Left lobe of liver (tissue), 2 donors: ENCODE data around the gene IRF2BP2. TPM values are rescaled to one million over a fixed set of nuclear protein-coding genes. Genes with fewer than 3 reads are reported as not detected.
"Not testable (repeated sequence)": the region's sequence is repeated elsewhere in the genome, so short reads cannot be mapped to it uniquely, and the experiment has no call there.

Experiments
- ATAC-seq: fragments of 200-7000 bp; cut with Tn5 transposase; one replicate; pipeline ENCODE4 v1.9.1; 2020; ENCODE audit warnings: mild to moderate bottlenecking, moderate library complexity
- DNase-seq: peaks from one replicate; pipeline ENCODE4 v3.0.0-alpha.2; 2020; ENCODE audit warnings: low spot score
- total RNA-seq: library from RNA; stranded (reverse); gene quantifications from one replicate; pipeline ENCODE4 v1.2.1, GENCODE V29; 2021
- donor health status: DM: no; HTN: no; CAD: no; lungs with moderate emphysema.
- donor health status: DM: no; HTN: yes; CAD: no.

The IRF2BP2 gene
- total RNA-seq, 1 donor from 2014 or later = 48.7 TPM

DNA sequence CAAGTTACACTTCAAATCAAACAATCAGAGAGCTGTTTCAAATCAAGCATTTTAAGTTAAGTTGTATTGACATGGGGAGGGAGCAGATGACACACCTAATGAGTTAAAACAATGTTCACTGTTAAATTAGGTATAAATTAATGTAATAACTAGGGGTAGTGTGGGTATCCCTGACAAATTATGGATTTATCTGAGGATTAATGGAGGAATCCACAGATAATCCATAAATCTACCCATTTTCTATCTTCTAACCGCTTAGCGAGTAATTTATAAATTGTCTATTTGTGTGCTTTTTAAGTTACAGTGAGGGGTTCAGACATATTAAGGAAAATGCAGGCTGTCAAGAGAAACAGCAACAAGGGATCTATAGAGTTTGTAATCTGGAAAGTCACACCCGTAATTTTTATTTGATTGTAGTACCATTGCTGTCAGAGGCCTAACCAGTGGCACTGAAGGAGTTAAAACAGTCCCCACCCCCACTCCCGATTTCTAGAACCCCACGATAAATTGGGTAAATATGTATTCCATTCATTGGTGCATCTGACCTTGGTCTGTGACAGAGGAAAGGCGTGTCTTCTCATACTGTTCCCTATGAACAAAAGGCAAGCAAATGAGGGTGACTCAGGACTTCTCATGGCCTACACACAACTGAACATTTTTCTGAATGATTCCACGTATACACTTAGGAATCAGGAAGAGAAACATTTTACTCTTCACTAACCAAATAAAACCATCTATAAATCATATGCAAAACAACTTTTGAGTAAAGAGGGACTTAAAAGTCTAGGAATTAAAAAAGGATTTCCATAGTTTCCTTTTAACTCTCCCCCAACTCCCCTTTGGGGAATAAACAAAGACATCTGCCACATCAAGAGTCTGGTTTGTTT, 7.4 kb downstream of the IRF2BP2 start:
- DNase-seq (no peak), ATAC-seq (no peak)

DNA sequence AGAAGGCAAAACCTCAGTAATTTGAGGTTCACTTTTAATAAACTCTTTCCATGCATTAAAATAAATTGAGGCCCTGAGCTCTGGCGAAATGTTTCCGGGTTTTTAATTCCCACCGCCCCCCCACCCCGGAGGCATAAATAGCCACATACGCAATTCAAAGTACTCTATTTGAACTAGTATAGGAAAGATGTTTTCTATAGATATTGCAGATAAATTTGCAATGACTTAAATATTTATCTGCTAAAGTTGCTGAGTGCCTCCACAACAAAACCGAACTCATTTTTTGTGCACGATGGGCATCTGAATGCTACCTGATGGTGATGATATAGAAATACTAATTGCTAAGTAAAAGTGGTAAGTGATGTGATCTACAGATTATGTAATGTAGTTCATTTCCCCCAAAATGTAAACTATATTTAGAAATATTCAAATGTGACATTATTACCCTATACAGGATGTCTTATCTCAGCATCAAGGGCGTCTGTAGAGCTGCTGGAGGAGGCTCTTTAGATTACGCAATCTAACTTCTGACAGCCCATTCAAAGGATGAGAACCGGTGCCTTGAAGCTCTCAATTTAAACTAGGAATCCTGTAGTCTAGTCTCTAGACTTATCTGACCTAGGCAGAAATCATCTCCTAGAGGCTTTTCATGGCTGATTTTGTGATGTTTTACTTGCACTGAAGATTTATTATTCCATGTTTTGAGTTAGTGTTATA, 8.5 kb downstream of the IRF2BP2 start:
- DNase-seq (no peak), ATAC-seq (no peak)

DNA sequence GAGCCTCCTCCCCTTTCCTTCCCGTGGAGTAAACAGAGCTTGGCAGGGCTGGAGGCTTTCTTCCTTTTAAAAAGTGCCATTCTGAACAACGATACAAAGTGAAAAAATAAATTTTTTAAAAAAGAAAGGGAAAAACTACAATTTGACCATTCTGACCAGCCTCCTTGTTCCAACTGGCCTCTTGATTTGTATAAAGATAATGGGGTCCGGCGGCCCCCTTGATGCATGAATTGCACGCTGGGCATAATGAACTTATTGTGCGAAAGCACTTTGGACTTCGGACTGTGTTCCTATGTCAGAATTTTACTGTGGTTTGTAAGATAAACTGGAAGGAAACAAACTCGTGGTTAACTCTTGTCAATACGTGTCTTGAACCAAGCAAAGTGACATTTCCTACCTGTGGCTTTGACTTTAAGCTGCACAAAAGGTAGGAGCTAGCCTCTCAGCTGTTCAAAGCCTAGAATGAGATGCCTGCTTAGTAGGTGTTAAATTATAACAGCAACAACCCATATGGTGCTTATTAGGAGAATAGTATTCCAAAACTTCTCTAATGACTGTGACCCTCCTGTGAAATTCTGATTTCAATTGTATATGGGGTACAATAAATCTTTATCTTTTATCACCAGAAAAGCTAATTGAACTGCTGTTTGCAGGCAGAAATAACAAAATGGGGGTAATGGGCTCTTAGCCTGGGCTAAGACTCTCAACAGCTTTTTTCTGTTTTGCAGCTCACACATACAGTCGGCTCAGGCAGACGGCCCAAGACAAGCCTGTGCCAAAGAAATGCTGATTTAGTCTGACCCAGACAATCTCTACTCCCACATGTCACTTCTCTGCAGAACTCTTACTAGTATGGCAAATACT, 9.3 kb downstream of the IRF2BP2 start:
- DNase-seq = peak; percentile 69
- peak; percentile 12 for ATAC-seq

DNA sequence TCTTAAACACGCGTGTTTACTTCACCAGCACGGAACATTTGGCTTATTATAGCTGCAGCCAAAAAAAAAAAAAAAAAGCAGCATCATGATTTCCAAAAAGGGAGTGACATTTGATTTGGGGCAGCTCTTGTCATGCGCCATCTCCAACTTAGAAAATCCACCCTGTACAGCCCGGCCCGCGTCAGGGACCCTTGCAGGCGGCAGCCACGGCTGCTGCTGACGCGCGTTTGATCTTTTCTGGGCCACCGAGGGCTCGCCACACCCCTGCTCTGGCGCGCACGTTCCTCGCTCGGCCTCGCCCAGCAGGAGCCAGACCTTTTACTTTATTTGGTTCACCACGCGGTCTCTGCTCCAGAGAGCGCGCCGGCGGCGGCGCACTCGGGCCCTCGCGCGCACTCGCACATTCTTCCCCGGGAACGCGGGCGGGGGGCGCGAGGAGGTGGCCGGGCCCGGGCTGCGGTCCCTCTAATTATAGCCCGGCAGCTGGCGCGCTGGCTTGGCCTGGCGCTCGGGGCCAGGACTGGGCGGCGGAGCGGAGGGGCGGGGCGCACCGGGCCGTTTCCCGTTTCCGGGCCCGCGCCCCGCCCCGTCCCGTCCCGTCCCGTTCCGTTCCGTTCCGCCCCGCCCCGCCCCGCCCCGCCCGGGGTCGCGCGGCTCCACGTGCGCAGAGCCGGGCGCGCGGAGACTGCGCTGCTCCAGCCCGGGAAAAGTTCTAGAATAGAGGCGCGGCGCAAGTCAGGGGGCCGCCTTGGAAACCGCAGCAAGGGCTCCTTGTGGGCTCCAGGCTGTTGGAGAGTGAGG, 10.2 kb downstream of the IRF2BP2 start:
- DNase-seq (peak; percentile 91), ATAC-seq (peak; percentile 86)

DNA sequence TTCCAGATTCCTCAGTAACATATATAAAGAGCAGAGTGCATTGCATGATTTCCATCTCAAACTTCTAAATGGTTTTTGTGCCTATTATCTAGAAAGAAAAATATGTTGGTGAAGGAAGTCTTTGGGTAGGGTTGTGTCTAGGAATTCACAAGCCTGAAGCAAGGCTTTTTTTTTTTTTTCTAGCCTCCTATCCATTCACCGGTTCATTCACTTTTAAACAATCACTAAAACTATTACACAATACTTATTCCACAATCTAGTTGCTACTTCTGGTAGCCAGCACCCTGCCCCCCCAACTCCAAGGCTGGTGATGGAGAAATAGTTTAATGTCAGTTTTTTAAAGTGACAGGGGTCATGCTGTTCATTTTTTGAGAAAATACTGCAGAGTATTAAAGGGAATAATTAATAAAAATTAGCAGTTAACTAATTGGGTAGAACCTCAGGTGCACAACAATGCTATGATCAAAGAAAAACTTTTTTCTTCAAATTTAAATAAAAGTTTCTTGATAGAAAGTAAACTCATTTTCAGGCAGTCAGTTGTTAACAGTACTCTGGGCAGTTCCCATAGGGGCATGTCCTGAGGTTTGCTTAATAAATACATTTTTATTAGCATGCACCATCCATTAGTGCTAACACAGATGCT, 10.9 kb downstream of the IRF2BP2 start:
- no peak for DNase-seq
- ATAC-seq = no peak

DNA sequence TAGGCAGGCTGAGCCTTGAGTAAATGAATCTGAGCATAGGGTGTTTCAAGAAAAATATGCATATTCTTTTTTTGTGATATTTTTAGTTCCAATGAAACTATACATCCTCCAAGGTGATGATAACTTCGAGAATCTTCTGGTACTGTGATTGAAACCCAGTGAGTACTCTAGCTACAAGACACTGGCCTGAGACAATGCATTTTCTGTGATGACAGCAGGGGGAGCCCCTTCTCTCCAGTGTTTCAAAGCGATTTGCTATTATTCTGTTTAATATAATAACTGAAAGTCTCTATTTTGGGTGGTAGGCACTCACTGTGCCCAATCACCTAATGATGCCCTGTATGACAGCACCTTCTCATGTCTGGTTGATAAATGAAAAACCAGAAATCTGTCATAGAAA, 12.1 kb downstream of the IRF2BP2 start:
- DNase-seq (no peak), ATAC-seq (peak; percentile 29)

DNA sequence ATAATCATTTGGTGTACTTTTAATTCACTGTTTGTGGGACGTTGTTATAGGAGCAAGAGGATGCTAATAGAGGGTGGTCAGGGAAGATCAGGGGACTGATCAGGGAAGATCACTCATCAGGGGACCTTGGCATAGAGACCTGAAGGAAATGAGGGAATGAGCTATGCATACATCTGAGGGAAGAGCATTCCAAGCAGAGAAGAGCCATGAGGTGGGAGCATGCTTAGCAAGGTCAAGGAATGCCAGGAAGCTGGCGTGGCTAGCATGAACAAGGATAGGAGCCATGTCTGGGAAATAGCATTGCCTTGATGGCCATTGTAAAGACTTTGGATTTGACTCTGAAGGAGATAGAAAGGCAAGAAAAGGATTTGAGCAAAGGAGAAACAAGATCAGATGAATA, 14.1 kb downstream of the IRF2BP2 start:
- DNase-seq (no peak), ATAC-seq (no peak)

DNA sequence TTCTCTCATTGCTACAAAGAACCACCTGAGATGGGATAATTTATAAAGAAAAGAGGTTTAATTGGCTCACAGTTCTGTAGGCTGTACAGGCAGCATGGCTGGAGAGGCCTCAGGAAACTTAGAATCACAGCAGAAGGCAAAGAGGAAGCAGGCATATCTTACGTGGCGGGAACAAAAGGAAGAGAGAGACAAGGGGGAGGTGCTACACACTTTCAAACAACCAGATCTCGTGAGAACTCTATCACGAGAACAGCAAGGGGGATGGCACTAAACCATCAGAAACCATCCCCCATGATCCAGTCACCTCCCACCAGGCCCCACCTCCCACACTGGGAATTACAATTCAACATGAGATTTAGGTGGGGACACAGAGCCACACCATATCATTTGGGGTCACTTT, 15.4 kb downstream of the IRF2BP2 start:
- not testable (repeated sequence) for DNase-seq, ATAC-seq

DNA sequence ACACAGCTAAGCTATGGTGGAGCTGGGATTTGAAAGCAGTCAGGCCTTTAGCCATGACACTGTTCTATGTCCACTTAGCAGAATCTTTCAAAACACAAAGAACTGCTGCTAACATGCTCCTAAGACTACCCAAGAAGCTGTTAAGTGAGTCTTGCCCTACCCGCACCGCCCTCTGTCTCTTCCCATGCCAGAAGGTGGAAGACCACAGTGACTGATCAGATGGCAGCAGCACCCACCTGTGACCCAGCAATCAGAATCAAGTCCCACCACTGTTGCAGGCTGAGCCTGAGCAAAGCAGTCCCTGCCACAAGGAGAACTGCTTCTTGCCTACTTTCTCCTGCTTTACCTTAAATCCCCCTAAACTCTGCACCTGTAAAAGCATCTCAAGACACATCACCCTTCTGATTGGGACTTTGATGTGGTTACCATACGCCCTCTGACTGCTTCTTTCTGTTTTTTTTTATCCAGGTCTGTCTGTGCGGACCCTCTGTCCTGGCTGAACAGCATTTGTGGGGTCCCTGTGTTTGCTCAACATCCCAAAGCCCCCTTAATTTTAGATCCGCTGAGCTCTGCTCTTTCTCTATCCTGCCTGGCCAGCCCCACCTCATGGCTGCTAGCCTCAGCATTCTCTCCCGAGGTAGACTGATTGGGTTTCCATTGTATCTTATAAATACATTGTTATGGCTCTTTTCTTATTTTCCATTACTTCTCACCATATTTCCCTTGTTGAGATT, 16.0 kb downstream of the IRF2BP2 start:
- DNase-seq (no peak), ATAC-seq (no peak)

DNA sequence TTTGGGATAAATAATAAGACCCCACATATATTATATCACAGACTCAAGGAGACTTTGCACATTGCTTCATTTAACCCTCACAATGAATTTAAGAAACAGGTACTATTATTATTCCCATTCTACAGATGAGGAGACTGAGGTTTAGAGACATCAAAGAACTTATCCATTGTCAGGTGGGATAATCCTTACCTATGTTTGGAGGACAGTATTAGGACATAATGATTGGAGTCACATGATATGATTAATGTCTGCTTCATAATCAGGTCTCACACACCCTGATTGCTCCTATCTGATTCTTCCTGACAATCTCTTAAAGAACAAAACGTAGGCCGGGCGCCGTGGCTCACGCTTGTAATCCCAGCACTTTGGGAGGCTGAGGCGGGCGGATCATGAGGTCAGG, 16.9 kb downstream of the IRF2BP2 start:
- no peak for DNase-seq

DNA sequence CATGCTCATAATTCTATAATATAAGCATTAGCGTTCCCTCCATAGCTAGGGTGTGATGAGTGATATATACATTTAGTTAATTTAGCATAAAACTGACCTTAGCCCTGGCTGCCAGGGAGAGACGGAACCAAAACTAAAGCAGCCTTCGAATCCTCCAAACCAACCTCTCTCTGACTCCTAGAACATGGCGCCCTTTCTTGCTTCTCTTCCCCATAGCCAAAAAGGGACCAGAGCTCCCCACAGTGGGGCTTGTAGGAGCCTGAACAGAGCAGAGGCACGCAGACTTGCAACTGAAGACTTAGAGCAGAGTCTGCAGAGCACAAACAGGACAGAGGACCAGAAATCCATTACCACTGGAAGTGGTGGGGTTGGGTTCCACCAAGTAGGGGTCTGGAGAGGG, 17.7 kb downstream of the IRF2BP2 start:
- ATAC-seq = peak; percentile 23
- no peak for DNase-seq

More for the DNA sequence above, 16.9 kb downstream of the IRF2BP2 start:
- ATAC-seq = no peak

DNA sequence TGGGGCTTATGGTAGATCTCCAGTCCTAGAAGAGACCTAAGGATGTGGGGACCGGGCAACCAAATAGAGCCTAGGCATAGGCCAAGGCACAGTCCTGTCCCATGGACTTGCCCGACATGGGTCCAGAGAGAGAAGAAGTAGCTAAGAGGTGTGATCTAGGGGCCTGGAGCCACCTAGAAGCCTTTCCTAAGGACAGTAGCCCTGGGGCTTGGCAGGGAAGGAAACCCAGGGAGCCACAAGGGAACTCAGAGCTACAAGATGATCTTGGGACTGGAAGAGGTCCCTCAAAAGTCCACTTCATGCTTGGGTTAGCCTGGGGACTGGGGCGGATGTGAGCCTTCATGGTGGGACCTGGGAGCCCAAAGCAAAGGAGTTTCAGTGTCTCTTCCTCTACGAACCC, 18.8 kb downstream of the IRF2BP2 start:
- DNase-seq (no peak), ATAC-seq (no peak)

DNA sequence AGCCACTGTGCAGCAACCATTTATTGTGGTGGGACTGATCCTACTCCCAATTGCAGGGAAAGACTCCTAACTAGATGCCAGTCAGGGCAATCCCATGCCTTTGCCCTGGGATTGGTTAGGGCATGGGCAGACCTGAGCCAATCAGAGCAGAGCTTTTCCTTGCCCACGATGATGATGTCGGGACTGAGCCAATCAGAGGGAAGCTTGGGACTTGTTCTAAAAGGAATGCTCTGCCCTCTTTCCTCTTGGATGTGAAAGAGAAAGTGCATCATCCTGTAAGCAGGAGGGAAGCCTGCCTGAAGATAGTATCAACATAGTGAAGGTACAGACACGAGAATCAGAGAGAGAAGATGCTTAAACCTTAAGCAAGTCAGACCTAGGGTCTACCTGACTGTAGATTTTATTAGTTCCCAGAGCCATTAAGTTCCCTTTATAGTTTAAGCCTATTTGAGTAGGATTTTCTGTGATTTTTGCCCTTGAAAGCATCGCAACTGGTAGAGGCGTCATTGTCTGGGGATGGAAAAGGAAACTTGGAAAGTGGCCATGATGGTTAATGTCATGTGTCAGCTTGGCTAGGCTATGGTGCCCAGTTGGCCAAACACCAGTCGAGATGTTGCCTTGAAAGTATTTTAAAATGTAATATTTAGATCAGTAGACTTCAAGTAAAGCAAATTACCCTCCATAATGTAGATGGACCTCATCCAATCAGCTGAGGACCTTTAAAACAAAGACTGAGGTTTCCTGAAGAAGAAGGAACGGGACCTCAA, 19.9 kb downstream of the IRF2BP2 start:
- ATAC-seq = no peak

DNA sequence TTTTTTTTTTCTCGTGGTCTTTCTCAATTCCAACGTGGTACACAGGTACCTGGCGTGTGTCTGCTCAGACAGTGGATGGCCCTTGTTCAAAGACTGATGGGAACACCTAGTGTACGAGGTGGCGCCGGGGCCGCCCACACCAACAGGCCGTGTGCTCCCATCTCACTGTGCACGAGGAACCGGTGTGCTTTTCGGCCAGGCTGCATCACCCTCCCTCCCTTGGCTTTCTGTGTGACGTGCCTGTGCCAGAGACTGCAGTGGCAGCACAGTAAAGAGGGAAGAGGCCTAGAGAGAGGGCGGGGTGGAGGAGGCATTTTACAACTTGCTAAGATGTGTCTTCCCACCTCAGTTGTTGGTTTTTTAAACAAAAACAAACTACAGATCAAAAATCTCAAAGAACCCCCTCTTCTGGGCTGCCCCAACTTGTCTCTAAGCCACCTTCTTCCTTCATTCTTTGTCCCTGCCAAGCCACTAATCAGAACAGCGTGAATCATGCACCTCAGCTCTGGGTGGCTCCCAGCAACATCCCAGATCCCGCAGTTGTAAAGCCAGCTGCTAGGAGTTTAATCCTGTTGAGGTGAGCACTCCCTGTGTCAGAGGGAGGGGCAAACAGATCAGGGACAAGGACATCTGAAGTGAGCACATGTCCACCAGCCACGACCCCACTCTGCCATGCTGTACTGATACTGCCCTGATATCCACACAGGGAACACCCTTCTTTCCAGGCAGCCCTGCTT, 20.7 kb downstream of the IRF2BP2 start:
- no peak for ATAC-seq

More for the DNA sequence above, 19.9 kb downstream of the IRF2BP2 start:
- DNase-seq = no peak

DNA sequence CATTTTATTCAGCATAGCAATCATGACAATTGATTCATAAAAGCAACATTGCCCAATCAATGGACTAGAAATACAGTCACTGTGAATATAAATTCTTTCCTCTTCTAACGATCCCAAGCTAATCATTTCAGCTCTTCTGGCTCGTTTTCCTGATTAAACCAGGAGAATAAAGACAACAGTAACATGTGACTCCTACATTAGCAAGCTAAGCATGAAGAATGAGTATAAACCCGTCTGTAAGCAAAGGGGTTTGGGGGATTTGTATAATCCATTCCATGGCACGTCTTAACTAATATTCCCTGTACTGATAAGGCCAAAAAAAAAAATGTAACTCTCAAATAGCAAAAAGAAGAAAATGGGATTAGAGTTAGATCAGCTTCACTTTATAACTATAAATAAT, 21.6 kb downstream of the IRF2BP2 start:
- no peak for DNase-seq
- no peak for ATAC-seq

More for the DNA sequence above, 20.7 kb downstream of the IRF2BP2 start:
- no peak for DNase-seq

DNA sequence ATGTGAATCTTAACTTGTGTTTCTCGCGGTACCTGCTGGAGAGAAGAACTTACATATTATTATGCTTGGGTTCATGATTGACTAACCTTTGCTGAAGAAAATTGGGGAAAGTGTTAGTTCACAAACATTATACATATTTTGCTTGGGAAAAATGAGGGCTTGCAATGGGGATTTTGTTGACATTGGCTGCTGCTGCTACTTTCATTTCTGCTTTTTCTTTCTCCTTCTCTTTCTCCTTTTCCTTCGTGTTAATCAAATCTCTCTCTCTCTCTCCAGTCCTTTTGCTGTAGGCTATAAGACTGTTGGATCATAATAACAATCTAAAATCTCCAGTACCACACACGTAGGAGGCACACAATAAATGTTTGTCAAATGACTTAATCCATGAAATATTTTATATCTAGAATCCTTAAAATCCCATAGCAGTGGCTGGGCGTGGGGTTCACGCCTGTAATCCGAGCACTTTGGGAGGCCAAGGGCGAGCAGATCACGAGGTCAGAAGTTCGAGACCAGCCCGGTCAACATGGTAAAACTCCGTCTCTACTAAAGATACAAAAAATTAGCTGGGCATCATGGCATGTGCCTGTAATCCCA, 23.0 kb downstream of the IRF2BP2 start:
- ATAC-seq = no peak
- DNase-seq = no peak

DNA sequence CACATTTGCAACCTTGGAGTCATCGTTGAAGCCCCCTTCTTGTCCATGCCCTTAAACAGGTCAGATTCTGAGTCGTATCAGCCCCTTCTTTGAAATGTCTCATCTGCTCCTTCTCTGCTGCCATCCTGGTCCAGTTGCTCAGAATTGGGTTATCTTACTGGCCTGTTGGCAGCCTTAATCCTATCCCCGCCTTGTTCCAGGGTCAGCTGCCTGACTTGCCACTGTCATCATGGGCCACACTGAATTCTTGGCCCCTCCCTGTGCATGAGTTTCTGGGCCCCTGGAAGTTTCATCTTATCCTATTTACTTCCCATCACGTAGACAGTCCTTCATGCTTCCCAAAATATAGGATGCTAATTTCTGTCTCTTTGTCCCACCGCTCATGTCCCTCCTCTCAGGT, 23.7 kb downstream of the IRF2BP2 start:
- ATAC-seq = no peak

More for the DNA sequence above, 23.7 kb downstream of the IRF2BP2 start:
- no peak for DNase-seq
